Measurements from ENCODE around the gene UBE4B. TPM values are rescaled to one million over a fixed set of nuclear protein-coding genes. Genes with fewer than 3 reads are reported as not detected.

UBE4B gene
- total and polyA plus RNA-seq, 2 of the 13 experiments (the other 11 are each of a cell fraction or from before 2014, with no cell fraction given), result 15.2 to 24.8 TPM

- TF ChIP-seq MTF2 (CRISPR knock-in tag; IDR thresholded peaks at IDR 0.05; ENCODE audit: borderline replicate concordance) (no peak), ZKSCAN1 (IDR thresholded peaks at IDR 0.05; ENCODE audit: low read length) (no peak), HNRNPUL1 (IDR thresholded peaks at IDR 0.05; ENCODE audit: low read depth, low read length) (no peak), SOX13 (IDR thresholded peaks at IDR 0.05) (no peak), SOX13 (CRISPR knock-in tag; conservative IDR thresholded peaks at IDR 0.05 in 1 of 2, IDR thresholded peaks at IDR 0.05 in 1 of 2) (0 out of 4 replicates have a peak, but pooled peaks of 1 of the 2 experiments have one; percentile 12), GFI1 (CRISPR knock-in tag; IDR thresholded peaks at IDR 0.05; ENCODE audit: borderline replicate concordance) (no peak), TCF7 (IDR thresholded peaks at IDR 0.05; ENCODE audit: low read depth) (no peak), GMEB1 (CRISPR knock-in tag; IDR thresholded peaks at IDR 0.05; ENCODE audit: borderline replicate concordance) (no peak), POLR2AphosphoS2 (IDR thresholded peaks at IDR 0.05; ENCODE audit: low read depth, low read length) (no peak), ZNF546 (CRISPR knock-in tag; conservative IDR thresholded peaks at IDR 0.05) (no peak), SAP130 (CRISPR knock-in tag; IDR thresholded peaks at IDR 0.05; ENCODE audit: low read depth) (peak; percentile 14; the same call in 1 of the 2 replicates), FOSL2 (CRISPR knock-in tag; IDR thresholded peaks at IDR 0.05) (peak; percentile 20; the same call in 1 of the 2 replicates), ZNF432 (CRISPR knock-in tag; IDR thresholded peaks at IDR 0.05; ENCODE audit: borderline replicate concordance) (no peak), ZNF205 (CRISPR knock-in tag; IDR thresholded peaks at IDR 0.05) (peak; percentile 96), DNMT3B (CRISPR knock-in tag; conservative IDR thresholded peaks at IDR 0.05) (no peak), ZNF282 (IDR thresholded peaks at IDR 0.05; ENCODE audit: partially characterized antibody) (no peak), HMG20A (CRISPR knock-in tag; IDR thresholded peaks at IDR 0.05; ENCODE audit: borderline replicate concordance) (no peak), TFDP1 (CRISPR knock-in tag; IDR thresholded peaks at IDR 0.05; ENCODE audit: borderline replicate concordance) (no peak), PRDM10 (CRISPR knock-in tag; IDR thresholded peaks at IDR 0.05; ENCODE audit: low read depth) (peak; percentile 89)
- TF ChIP-seq, protein P1, sequence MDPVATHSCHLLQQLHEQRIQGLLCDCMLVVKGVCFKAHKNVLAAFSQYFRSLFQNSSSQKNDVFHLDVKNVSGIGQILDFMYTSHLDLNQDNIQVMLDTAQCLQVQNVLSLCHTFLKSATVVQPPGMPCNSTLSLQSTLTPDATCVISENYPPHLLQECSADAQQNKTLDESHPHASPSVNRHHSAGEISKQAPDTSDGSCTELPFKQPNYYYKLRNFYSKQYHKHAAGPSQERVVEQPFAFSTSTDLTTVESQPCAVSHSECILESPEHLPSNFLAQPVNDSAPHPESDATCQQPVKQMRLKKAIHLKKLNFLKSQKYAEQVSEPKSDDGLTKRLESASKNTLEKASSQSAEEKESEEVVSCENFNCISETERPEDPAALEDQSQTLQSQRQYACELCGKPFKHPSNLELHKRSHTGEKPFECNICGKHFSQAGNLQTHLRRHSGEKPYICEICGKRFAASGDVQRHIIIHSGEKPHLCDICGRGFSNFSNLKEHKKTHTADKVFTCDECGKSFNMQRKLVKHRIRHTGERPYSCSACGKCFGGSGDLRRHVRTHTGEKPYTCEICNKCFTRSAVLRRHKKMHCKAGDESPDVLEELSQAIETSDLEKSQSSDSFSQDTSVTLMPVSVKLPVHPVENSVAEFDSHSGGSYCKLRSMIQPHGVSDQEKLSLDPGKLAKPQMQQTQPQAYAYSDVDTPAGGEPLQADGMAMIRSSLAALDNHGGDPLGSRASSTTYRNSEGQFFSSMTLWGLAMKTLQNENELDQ (CRISPR knock-in tag; IDR thresholded peaks at IDR 0.05; ENCODE audit: borderline replicate concordance), result no peak
- TF ChIP-seq, protein P2, sequence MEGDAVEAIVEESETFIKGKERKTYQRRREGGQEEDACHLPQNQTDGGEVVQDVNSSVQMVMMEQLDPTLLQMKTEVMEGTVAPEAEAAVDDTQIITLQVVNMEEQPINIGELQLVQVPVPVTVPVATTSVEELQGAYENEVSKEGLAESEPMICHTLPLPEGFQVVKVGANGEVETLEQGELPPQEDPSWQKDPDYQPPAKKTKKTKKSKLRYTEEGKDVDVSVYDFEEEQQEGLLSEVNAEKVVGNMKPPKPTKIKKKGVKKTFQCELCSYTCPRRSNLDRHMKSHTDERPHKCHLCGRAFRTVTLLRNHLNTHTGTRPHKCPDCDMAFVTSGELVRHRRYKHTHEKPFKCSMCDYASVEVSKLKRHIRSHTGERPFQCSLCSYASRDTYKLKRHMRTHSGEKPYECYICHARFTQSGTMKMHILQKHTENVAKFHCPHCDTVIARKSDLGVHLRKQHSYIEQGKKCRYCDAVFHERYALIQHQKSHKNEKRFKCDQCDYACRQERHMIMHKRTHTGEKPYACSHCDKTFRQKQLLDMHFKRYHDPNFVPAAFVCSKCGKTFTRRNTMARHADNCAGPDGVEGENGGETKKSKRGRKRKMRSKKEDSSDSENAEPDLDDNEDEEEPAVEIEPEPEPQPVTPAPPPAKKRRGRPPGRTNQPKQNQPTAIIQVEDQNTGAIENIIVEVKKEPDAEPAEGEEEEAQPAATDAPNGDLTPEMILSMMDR (CRISPR knock-in tag; IDR thresholded peaks at IDR 0.05), result peak; percentile 39; the same call in 1 of the 2 replicates
Measured at GRCh38 chr1:10065344-10065685, 32.6 kb downstream of the UBE4B start (continued).

Measured in HepG2 (cell line).